SJCRH30 (cell line): ENCODE data around the gene PRMT7. TPM values are rescaled to one million over a fixed set of nuclear protein-coding genes. Genes with fewer than 3 reads are reported as not detected.

ENCODE experiments used
- DNase-seq, 2 experiments: peaks; one replicate each; pipeline ENCODE4 v3.0.0-alpha.2; 2015 to 2020
- H3K27ac ChIP-seq: fragments of 250-450 bp; sonication (Bioruptor Pico); 2 replicates; pipeline ENCODE4 v1.5.1; 2020; ENCODE audit warnings: mild to moderate bottlenecking, moderate library complexity
- H3K27me3 ChIP-seq: fragments of 250-450 bp; sonication (Bioruptor Pico); 2 replicates; pipeline ENCODE4 v1.5.1; 2020; ENCODE audit warnings: mild to moderate bottlenecking, moderate library complexity
- H3K36me3 ChIP-seq: fragments of 250-450 bp; sonication (Bioruptor Pico); 2 replicates; pipeline ENCODE4 v1.5.1; 2020; ENCODE audit warnings: mild to moderate bottlenecking, moderate library complexity
- H3K4me1 ChIP-seq: fragments of 250-450 bp; sonication (Bioruptor Pico); 2 replicates; pipeline ENCODE4 v1.5.1; 2020; ENCODE audit warnings: mild to moderate bottlenecking, moderate library complexity
- H3K4me3 ChIP-seq: fragments of 250-450 bp; sonication (Bioruptor Pico); 2 replicates; pipeline ENCODE4 v1.5.1; 2020; ENCODE audit warnings: mild to moderate bottlenecking, moderate library complexity
- H3K9me3 ChIP-seq: fragments of 250-450 bp; sonication (Bioruptor Pico); replicated peaks from 2 replicates; pipeline ENCODE4 v1.5.1; 2020; ENCODE audit warnings: mild to moderate bottlenecking, moderate library complexity
- total RNA-seq: library from RNA; depleted of rRNA; stranded (reverse); fragments of >200 nt; shearing (Covaris generic); gene quantifications from 2 replicates; pipeline ENCODE4 v1.2.3, GENCODE V29; 2014

Gene PRMT7
- total RNA-seq, 1 experiment from 2014 or later = 39.5 TPM

- Histone ChIP-seq H3K36me3 (no peaks in the 10 kb centered on the region; the same call in none of the 2 replicates), H3K9me3 (no peaks in the 10 kb centered on the region), H3K27ac (peak overlapping the region; percentile 78), H3K4me3 (peak overlapping the region; percentile 81), H3K27me3 (no peaks in the 10 kb centered on the region), H3K4me1 (no peaks in the 10 kb centered on the region)
- DNase-seq = peak in 1 of 2 experiments; percentile 41
Observed at GRCh38 chr16:68310437-68310773, 414 bp upstream of the PRMT7 start.

GRCh38 chr16:68313116-68313515 lies 2.3 kb downstream of the PRMT7 start:
- Histone ChIP-seq H3K27ac (no peak overlapping the region), H3K27me3 (no peaks in the 10 kb centered on the region)
- DNase-seq = no peak

GRCh38 chr16:68319185-68319908 lies 8.5 kb downstream of the PRMT7 start:
- H3K4me1 ChIP-seq = no peaks in the 10 kb centered on the region
- no peak for DNase-seq
- H3K27me3 ChIP-seq = no peaks in the 10 kb centered on the region
- H3K27ac ChIP-seq = no peak overlapping the region
- no peaks in the 10 kb centered on the region for H3K9me3 ChIP-seq
- H3K36me3 ChIP-seq = no peaks in the 10 kb centered on the region
- no peak overlapping the region for H3K4me3 ChIP-seq

More at GRCh38 chr16:68313116-68313515, 2.3 kb downstream of the PRMT7 start:
- Histone ChIP-seq H3K4me3 (no peak overlapping the region), H3K4me1 (no peaks in the 10 kb centered on the region), H3K36me3 (no peaks in the 10 kb centered on the region; the same call in none of the 2 replicates), H3K9me3 (no peaks in the 10 kb centered on the region)

- no peak overlapping the region for H3K27ac ChIP-seq
- H3K27me3 ChIP-seq = no peaks in the 10 kb centered on the region
- no peaks in the 10 kb centered on the region; the same call in 1 of the 2 replicates for H3K4me1 ChIP-seq
- H3K36me3 ChIP-seq = peaks cover 3% of the 10 kb centered on the region; the same call in 1 of the 2 replicates
- no peaks in the 10 kb centered on the region for H3K9me3 ChIP-seq
- no peak for DNase-seq
- H3K4me3 ChIP-seq = no peak overlapping the region
Observed at GRCh38 chr16:68324336-68324735, 13.5 kb downstream of the PRMT7 start.

GRCh38 chr16:68324780-68325357 lies 14.1 kb downstream of the PRMT7 start:
- Histone ChIP-seq H3K27ac (no peak overlapping the region), H3K27me3 (no peaks in the 10 kb centered on the region), H3K36me3 (peaks cover 3% of the 10 kb centered on the region; the same call in 1 of the 2 replicates), H3K4me1 (no peaks in the 10 kb centered on the region; the same call in 1 of the 2 replicates), H3K9me3 (no peaks in the 10 kb centered on the region), H3K4me3 (no peak overlapping the region)
- DNase-seq = no peak

- DNase-seq = peak; percentile 72 to 82
- H3K9me3 ChIP-seq = no peaks in the 10 kb centered on the region
- peaks cover 3% of the 10 kb centered on the region; the same call in 1 of the 2 replicates for H3K36me3 ChIP-seq
Observed at GRCh38 chr16:68328151-68328859, 17.5 kb downstream of the PRMT7 start.

GRCh38 chr16:68328860-68329390 lies 18.1 kb downstream of the PRMT7 start:
- DNase-seq = no peak
- Histone ChIP-seq H3K27me3 (no peaks in the 10 kb centered on the region), H3K27ac (no peak overlapping the region), H3K4me3 (no peak overlapping the region), H3K4me1 (no peaks in the 10 kb centered on the region; the same call in 1 of the 2 replicates), H3K9me3 (no peaks in the 10 kb centered on the region), H3K36me3 (peaks cover 3% of the 10 kb centered on the region; the same call in 1 of the 2 replicates)

More at GRCh38 chr16:68328151-68328859, 17.5 kb downstream of the PRMT7 start:
- H3K4me1 ChIP-seq = no peaks in the 10 kb centered on the region; the same call in 1 of the 2 replicates
- no peak overlapping the region for H3K4me3 ChIP-seq
- no peak overlapping the region for H3K27ac ChIP-seq
- no peaks in the 10 kb centered on the region for H3K27me3 ChIP-seq

- no peak overlapping the region for H3K4me3 ChIP-seq
- H3K36me3 ChIP-seq = 0 out of 2 replicates have a peak, but pooled peaks cover 3% of the 10 kb centered on the region
- H3K27ac ChIP-seq = no peak overlapping the region
- no peaks in the 10 kb centered on the region; the same call in 1 of the 2 replicates for H3K4me1 ChIP-seq
- no peak for DNase-seq
- no peaks in the 10 kb centered on the region for H3K27me3 ChIP-seq
- no peaks in the 10 kb centered on the region for H3K9me3 ChIP-seq
Observed at GRCh38 chr16:68331879-68332410, 21.1 kb downstream of the PRMT7 start.

DNA sequence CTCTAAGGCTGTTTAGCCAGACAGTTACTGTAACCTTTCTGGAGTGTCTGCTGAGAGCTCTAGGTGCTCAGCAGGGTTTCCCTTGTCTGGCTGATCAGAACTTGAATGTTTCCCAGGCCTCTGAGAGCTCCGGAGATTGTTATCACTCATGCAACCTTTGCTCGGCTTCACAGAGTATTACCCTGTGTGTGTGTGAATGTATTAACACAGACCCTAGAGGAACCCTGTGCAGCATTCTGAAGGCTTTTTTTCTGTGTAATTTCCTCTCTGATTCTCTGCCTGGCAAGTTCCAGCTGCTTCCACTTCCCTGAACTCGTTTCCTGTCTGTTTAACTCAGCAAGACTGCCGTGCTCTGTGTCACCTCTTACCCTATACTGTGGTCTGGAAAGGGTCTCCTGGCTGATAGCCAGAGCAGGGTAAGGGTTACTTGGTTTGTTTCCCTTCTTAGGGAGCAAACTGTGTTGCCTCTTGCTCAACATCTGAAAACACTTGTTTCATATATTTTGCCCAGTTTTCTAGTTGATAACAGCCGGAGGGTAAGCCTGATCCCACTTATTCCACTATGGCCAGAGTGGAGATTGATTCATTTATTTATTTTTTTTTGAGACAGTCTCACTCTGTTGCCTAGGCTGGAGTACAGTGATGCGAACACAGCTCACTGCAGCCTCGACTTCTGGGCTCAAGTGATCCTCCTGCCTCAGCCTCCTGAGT lies 21.7 kb downstream of the PRMT7 start:
- H3K9me3 ChIP-seq = no peaks in the 10 kb centered on the region
- H3K27me3 ChIP-seq = no peaks in the 10 kb centered on the region
- no peak for DNase-seq
- 0 out of 2 replicates have a peak, but pooled peaks cover 3% of the 10 kb centered on the region for H3K36me3 ChIP-seq
- H3K4me3 ChIP-seq = no peak overlapping the region
- no peaks in the 10 kb centered on the region; the same call in 1 of the 2 replicates for H3K4me1 ChIP-seq
- no peak overlapping the region for H3K27ac ChIP-seq

- no peak overlapping the region for H3K4me3 ChIP-seq
- H3K36me3 ChIP-seq = no peaks in the 10 kb centered on the region
- no peak for DNase-seq
- no peaks in the 10 kb centered on the region for H3K9me3 ChIP-seq
- no peak overlapping the region for H3K27ac ChIP-seq
- no peaks in the 10 kb centered on the region for H3K27me3 ChIP-seq
- no peaks in the 10 kb centered on the region for H3K4me1 ChIP-seq
Observed at GRCh38 chr16:68335175-68335574, 24.4 kb downstream of the PRMT7 start.

DNA sequence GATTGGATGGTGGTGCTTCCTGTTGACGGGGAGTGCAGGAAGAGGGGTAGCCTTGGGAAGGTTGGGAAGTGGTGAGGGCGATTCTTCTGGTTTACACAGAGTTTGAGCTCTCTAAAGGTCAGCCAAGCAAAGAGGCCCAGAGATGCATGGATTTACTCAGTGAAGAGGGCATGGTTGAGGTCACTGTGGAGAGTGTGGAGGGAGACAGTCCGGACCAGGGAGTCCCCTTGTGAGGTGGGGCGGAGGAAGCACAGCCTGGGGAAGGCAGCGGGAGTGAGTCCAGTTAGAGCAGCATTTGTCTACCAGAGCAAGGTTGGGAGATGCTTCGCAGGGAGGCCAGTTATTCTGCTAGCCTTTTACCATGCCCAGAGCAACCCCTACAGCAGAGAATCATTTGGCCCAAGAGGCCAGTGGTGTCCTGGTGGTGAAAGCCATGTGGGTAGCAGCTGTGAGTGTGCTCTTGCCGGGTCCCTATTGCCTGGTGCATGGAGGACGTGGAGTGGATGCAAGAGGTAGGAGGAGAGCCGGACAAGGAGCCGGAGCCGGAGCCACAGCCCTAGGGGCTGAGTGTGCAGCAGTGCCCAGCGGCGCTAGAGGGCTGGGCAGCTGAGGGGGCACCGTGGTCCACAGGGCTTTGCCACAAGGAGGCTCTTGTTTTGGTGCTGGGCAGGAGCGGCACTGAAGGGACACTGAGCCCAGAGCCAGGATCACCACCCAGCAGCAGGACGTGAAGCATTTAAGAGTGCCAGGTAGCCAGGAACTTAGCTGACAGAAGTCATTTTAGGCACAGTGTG lies 27.7 kb downstream of the PRMT7 start:
- Histone ChIP-seq H3K36me3 (no peaks in the 10 kb centered on the region), H3K4me1 (no peaks in the 10 kb centered on the region), H3K9me3 (no peaks in the 10 kb centered on the region), H3K27me3 (no peaks in the 10 kb centered on the region), H3K27ac (no peak overlapping the region), H3K4me3 (no peak overlapping the region)
- no peak for DNase-seq

DNA sequence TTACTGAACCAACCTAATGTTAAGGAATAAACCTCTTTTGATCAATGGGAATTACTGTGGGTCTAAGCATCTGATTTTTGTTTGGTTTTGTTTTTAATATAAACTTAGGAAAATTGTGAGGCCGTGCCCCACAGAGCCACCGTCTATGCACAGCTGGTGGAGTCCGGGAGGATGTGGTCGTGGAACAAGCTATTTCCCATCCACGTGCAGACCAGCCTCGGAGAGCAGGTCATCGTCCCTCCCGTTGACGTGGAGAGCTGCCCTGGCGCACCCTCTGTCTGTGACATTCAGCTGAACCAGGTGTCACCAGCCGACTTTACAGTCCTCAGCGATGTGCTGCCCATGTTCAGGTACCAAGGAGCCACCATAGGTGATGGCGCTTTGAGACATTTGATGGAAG lies 28.4 kb downstream of the PRMT7 start:
- H3K4me3 ChIP-seq = no peak overlapping the region
- H3K27me3 ChIP-seq = no peaks in the 10 kb centered on the region
- H3K4me1 ChIP-seq = no peaks in the 10 kb centered on the region
- no peaks in the 10 kb centered on the region for H3K9me3 ChIP-seq
- no peak overlapping the region for H3K27ac ChIP-seq
- H3K36me3 ChIP-seq = no peaks in the 10 kb centered on the region
- no peak for DNase-seq

DNA sequence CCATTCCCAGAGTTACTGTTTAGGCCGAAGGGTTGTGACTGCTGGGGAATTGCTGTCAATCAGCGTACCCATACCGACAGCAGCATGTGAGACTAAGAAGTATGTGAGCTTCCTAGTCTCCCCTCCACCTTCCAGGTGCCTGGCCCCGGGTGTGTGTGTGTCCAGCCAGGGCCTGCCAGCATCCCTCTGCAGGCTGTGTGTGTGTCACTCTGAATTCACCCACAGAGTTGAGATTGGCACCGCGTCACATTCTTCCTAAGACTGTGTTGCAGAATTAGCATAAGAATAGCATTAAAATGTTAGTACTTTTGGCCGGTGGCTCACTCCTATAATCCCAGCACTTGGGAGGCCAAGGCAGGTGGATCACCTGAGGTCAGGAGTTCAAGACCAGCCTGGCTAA lies 31.8 kb downstream of the PRMT7 start:
- Histone ChIP-seq H3K27ac (no peak overlapping the region), H3K27me3 (no peaks in the 10 kb centered on the region), H3K9me3 (no peaks in the 10 kb centered on the region), H3K4me1 (no peaks in the 10 kb centered on the region), H3K4me3 (no peak overlapping the region), H3K36me3 (no peaks in the 10 kb centered on the region)
- no peak for DNase-seq
